Lung (tissue), 12 donors: ENCODE results near the gene MACROD1. TPM values are rescaled to one million over a fixed set of nuclear protein-coding genes. Genes with fewer than 3 reads are reported as not detected.

ENCODE experiments used
- ATAC-seq: fragments of 200-7000 bp; cut with Tn5 transposase; one replicate; pipeline ENCODE4 v1.9.1; 2020; ENCODE audit warnings: moderate number of reproducible peaks; ENCODE audit not compliant: insufficient read depth, low FRiP score
- DNase-seq, 3 donors: peaks; one replicate each; pipeline ENCODE4 v3.0.0-alpha.2; 2013 to 2017
- H3K27ac ChIP-seq, 2 donors: one replicate each; pipeline ENCODE4 v1.5.1; 2013; ENCODE audit warnings: mild to moderate bottlenecking in 2 of 2, moderate library complexity in 2 of 2, control low read depth in 1 of 2, inconsistent platforms in 1 of 2, low read depth in 1 of 2, low read length in 1 of 2
- H3K27me3 ChIP-seq, 3 donors: one replicate each; pipeline ENCODE4 v1.5.1; 2013; ENCODE audit warnings: low read length in 2 of 3; ENCODE audit not compliant: control insufficient read depth in 3 of 3, insufficient read depth in 3 of 3
- H3K36me3 ChIP-seq, 4 donors: one replicate each; pipeline ENCODE4 v1.5.1; 2013; ENCODE audit warnings: low read length in 4 of 4, mild to moderate bottlenecking in 1 of 4, moderate library complexity in 1 of 4; ENCODE audit not compliant: control insufficient read depth in 4 of 4, insufficient read depth in 4 of 4
- H3K4me1 ChIP-seq, 5 donors: one replicate each; pipeline ENCODE4 v1.5.1; 2013; ENCODE audit warnings: low read length in 5 of 5, mild to moderate bottlenecking in 2 of 5, moderate library complexity in 1 of 5; ENCODE audit not compliant: control insufficient read depth in 5 of 5, insufficient read depth in 5 of 5
- H3K4me3 ChIP-seq: one replicate; pipeline ENCODE4 v1.5.1; 2013; ENCODE audit warnings: mild to moderate bottlenecking, control low read depth, moderate library complexity
- H3K9ac ChIP-seq, 2 donors: one replicate each; pipeline ENCODE4 v1.5.1; 2013; ENCODE audit warnings: low read length in 2 of 2, control low read depth in 1 of 2; ENCODE audit not compliant: insufficient read depth in 1 of 2
- H3K9me3 ChIP-seq, 4 donors: one replicate each; pipeline ENCODE4 v1.5.1; 2013; ENCODE audit warnings: low read length in 3 of 4, mild to moderate bottlenecking in 1 of 4, moderate library complexity in 1 of 4; ENCODE audit not compliant: control insufficient read depth in 4 of 4, insufficient read depth in 3 of 4
- WGBS, 2 donors: extraction: QIAGEN DNeasy Blood & Tissue Kit; methylation state at CpG; one replicate each; pipeline ENCODE4 v1.1.7; 2013; 5-methylcytosine and 5-hydroxymethylcytosine counted together
- polyA plus RNA-seq, 2 donors: library from polyadenylated mRNA; stranded (reverse); fragments of 200-250 nt; gene quantifications; one replicate each; pipeline ENCODE4 v1.2.1, GENCODE V29; 2013
- total RNA-seq, 2 donors: library from RNA; depleted of rRNA in 1 of 2; stranded (reverse); fragments of >200 nt in 1 of 2; gene quantifications; one replicate each; pipeline ENCODE4 v1.2.1, GENCODE V29; 2014 to 2021
- TF ChIP-seq, protein P1 (sequence below): IDR thresholded peaks from 2 replicates; pipeline ENCODE4 v1.5.1; 2012; ENCODE audit warnings: mild to moderate bottlenecking; ENCODE audit errors: control extremely low read depth, extremely low read depth
- donor health status: control.
- donor health status: control.
- donor health status: Bipolar disorder and iron deficiency.
- donor health status: healthy.
- donor health status: DM: yes; HTN: yes; CAD: no.

Gene MACROD1
- total and polyA plus RNA-seq, 4 donors = 9.9 to 70.0 (median 19.0) TPM

DNA sequence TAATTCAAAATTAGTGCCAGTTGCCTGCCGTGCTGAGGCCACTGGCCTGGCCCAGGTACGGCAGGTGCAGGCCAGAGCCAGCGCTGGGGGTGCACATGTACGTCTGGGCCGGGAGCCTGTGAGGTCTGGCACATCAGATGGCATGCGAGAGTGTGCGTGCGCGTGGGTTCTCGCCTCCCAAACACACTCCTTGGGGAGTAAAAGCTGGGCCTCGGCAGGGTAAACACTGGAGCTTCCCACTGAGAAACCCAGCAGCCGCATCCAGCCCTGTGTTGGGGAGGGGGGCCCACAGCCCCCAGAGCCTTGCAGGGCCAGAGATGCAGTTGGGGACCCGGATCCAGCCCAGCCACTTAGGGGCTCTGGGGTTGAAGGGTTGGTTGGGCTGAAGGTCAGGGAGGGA is 92.4 kb downstream of the MACROD1 start:
- peaks cover 0 to 31% (median 0%) of the 10 kb centered on the region in 5 donors for H3K4me1 ChIP-seq
- DNase-seq = no peak
- H3K4me3 ChIP-seq = no peak overlapping the region
- TF ChIP-seq, protein P1, sequence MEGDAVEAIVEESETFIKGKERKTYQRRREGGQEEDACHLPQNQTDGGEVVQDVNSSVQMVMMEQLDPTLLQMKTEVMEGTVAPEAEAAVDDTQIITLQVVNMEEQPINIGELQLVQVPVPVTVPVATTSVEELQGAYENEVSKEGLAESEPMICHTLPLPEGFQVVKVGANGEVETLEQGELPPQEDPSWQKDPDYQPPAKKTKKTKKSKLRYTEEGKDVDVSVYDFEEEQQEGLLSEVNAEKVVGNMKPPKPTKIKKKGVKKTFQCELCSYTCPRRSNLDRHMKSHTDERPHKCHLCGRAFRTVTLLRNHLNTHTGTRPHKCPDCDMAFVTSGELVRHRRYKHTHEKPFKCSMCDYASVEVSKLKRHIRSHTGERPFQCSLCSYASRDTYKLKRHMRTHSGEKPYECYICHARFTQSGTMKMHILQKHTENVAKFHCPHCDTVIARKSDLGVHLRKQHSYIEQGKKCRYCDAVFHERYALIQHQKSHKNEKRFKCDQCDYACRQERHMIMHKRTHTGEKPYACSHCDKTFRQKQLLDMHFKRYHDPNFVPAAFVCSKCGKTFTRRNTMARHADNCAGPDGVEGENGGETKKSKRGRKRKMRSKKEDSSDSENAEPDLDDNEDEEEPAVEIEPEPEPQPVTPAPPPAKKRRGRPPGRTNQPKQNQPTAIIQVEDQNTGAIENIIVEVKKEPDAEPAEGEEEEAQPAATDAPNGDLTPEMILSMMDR = no peak
- H3K9me3 ChIP-seq = no peaks in the 10 kb centered on the region
- H3K9ac ChIP-seq = no peak overlapping the region
- WGBS, 2 donors = 85 to 88% methylated on average over 13 of the region's 13 CpGs
- H3K27me3 ChIP-seq = no peaks in the 10 kb centered on the region
- no peak for ATAC-seq
- no peaks in the 10 kb centered on the region for H3K36me3 ChIP-seq
- H3K27ac ChIP-seq = no peak overlapping the region

DNA sequence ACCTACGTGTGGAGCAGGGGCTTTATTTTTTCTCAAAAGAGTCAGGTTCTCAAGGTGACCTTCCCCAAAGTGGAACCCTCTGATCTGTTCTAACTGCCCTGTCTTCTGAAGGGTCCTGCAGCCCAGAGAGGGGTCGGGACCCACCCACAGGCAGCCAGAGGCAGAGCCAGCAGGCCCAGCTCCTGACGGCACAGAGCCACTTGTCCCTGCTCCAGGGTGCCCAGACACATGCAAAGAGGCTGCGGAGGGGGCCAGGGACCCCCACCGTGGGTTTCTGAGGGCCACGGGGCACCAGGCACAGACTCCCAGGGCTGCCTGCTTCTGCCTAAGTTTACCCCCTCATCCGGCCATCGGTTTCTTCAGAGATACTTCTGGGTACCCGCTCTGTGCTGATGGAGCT is 93.0 kb downstream of the MACROD1 start:
- DNase-seq = no peak
- TF ChIP-seq, protein P1 = no peak
- H3K9me3 ChIP-seq = no peaks in the 10 kb centered on the region
- ATAC-seq = no peak
- H3K36me3 ChIP-seq = no peaks in the 10 kb centered on the region
- peaks cover 0 to 25% (median 0%) of the 10 kb centered on the region in 5 donors for H3K4me1 ChIP-seq
- no peaks in the 10 kb centered on the region for H3K27me3 ChIP-seq
- no peak overlapping the region for H3K27ac ChIP-seq
- whole genome bisulfite sequencing, 2 donors = 90 to 94% methylated on average over 9 of the region's 9 CpGs
- no peak overlapping the region for H3K9ac ChIP-seq
- H3K4me3 ChIP-seq = no peak overlapping the region

DNA sequence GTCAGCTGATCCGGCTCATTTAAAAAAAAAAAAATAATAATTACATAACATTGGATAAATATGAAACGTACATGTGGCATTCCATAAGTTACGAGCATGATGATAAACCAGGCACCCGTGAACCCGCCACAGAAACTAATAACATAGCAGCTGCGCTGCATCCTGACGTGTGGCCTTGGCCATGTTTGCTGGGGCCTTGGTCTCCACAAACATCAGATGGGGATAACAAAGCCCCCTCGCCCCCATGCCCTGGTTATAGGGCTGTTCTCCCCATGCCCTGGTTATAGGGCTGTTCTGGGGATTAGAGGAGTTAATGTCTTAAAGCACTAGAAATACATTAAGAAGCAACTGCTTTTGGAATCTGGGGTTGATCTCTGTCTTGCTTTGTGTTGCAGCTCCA is 93.5 kb downstream of the MACROD1 start:
- no peak overlapping the region for H3K27ac ChIP-seq
- TF ChIP-seq, protein P1 = no peak
- no peak overlapping the region for H3K4me3 ChIP-seq
- no peaks in the 10 kb centered on the region for H3K36me3 ChIP-seq
- no peaks in the 10 kb centered on the region for H3K27me3 ChIP-seq
- 92% methylated on average over 8 of the region's 8 CpGs for WGBS, 2 donors
- DNase-seq = no peak
- H3K9ac ChIP-seq = no peak overlapping the region
- H3K9me3 ChIP-seq = no peaks in the 10 kb centered on the region
- peaks cover 0 to 26% (median 0%) of the 10 kb centered on the region in 5 donors for H3K4me1 ChIP-seq
- no peak for ATAC-seq

DNA sequence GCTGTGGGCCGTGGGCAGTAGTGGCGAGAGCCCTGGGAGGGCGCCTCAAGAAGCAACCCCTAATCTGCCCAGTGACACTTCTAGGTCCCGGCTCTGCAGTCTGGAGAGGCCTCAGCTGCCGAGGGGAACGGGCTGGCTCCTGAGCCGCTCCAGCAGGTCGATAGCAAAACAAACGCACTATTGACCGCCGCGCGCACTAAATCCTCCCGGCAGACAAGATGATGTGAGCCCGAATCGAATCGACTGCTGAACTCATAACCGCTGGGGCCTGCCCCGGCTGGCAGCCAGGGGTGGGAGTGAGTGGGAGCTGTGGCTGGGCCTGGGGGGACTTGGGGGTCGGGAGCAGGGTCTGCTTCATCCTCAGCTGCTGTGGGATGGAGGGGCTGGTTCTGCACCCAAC is 94.1 kb downstream of the MACROD1 start:
- 83 to 84% methylated on average over 20 of the region's 20 CpGs for WGBS, 2 donors
- no peak for ATAC-seq
- peak in 1 of 3 donors; percentile 53 for DNase-seq
- no peak overlapping the region for H3K27ac ChIP-seq
- H3K4me1 ChIP-seq = peaks cover 0 to 26% (median 0%) of the 10 kb centered on the region in 5 donors
- H3K27me3 ChIP-seq = no peaks in the 10 kb centered on the region
- no peak overlapping the region for H3K4me3 ChIP-seq
- TF ChIP-seq, protein P1 = no peak
- no peak overlapping the region for H3K9ac ChIP-seq
- H3K9me3 ChIP-seq = no peaks in the 10 kb centered on the region
- no peaks in the 10 kb centered on the region for H3K36me3 ChIP-seq
